ENCODE results near the gene CEP295NL.

The CEP295NL gene

DNA sequence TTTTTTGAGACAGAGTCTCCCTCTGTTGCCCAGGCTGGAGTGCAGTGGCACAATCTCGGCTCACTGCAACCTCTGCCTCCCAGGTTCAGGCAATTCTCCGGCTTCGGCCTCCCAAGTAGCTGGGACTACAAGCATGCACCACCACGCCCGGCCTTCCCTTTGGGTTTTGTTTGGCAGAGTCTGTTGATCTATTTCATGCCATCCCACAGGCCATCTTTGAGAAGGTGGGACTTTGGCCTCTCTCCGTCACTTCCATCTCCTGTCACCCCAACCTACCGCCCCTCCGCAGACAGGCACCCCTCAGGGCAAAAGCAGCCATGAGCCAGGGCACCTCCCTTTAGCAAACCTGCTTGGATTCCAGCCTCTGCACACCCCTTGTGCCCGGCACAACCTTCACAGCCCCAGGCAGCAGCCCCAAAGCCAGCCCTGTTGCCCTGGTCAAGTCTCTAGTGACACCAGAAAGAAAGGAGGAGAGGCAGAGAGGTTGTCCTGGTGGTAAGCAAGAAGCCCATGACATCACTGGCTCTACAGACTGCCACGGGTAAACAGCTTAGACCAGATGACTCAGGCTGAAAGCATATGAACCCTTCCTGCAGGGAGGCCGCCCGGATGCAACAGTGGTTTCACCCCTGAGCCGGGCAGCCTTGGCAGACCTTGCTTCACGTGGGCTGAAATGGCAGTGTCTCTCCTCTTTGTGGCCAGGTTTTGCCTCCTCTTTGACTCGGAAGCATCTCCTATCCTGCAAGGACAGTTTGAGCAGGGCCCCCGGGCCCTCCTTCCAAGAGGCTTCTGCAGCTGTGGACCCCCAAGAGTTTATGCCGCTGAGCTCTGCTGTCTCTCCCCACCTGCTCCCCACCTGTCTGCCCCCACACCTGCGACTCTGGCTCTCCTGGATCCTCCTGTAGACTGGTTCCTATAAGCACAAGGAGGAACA lies 30.3 kb upstream of the CEP295NL start:
- H3K27ac ChIP-seq: peak overlapping the region in 19 of 21 experiments; percentile 43 to 88 (median 73)
- no peak overlapping the region for H3K4me3 ChIP-seq

DNA sequence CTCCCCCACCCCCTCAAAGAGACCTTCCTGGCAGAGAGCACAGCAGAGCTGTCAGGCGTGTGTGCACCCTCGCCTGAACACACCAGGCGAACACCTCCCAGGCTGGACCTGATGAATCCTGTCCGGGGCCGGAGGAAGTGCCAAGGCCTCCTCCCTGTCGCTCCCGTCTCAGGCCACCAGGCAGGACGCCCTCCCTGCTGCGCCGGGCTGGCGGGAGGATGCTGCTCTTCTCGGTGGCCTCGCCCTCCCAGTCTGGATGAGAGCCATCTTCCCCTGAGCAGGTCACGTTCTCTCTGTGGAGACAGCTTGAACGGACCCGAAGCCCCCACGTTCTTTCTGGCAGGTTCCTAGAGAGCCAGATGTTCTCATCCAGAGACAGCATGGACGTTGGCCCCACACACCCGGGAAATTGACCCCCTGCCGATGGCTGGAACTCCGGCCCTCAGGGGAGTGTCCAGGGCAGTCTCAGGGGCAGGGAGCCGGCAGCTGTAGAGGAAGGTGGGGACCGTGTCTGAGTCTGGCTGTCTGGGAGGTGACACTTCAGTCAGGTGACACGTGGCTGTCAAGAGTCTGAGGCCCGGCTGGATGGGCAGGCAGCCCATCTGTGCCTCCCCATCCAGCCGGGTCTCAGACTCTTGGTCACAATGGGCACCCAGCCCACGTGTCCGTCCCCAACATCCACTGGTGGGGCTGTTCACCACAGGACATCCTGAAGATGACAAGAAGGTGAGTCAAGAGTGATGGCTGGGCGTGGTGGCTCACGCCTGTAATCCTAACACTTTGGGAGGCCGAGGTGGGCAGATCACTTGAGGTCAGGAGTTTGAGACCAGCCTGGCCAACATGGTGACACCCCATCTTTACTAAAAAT lies 27.1 kb upstream of the CEP295NL start:
- Histone ChIP-seq H3K4me3 (no peak overlapping the region), H3K27ac (peak overlapping the region in 1 of 21 experiments; percentile 49)

GRCh38 chr17:78925662-78926555 lies 22.9 kb upstream of the CEP295NL start:
- peak overlapping the region; percentile 42 to 65 (median 62) for H3K4me3 ChIP-seq
- peak overlapping the region; percentile 57 to 97 (median 89) for H3K27ac ChIP-seq

- H3K4me3 ChIP-seq: peak within 1 kb of the TSS; percentile 42 to 65 (median 62)
Observed at GRCh38 chr17:78925234-78925633, 22.2 kb upstream of the CEP295NL start, which contains the start of gene TIMP2. TIMP2 (minus strand) TSS chr17:78925387; CDS start chr17:78925088, 299 bp downstream.

DNA sequence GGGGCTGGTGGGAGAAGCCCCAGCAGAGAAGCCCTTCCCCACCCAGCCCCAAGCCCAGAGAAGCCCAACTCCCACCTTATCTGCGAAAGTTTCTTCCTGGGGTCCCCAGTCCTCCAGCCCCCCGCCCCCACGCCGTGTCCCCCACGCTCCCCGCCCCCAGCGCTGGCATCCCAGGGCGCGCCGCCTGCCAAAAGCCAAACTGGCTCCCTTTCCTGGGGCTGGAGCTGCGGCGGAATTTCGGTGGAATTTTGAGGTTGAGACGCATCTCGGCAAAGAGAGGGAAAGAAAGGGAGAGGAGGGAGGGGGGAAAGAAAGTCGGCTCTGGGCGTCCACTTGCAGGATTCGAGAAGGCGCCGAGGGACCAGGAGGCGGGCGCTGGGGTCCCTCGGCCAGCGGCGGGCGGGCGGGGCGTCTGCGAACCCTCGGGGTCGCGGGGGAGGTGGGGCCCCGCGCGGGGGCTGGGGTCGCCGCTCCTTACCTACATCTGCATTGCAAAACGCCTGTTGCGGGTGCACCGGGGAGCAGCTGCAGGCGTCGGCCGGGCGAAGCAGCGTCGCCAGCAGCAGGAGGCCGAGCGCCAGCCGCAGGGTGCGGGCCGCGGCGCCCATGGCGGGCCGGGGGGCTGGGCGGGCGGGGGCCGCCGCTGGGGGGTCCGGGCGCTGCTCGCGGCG lies 21.6 kb upstream of the CEP295NL start:
- H3K27ac ChIP-seq: peak overlapping the region in 20 of 21 experiments; percentile 64 to 97 (median 88)
- H3K4me3 ChIP-seq: peak overlapping the region; percentile 42 to 65 (median 62)

More at GRCh38 chr17:78925234-78925633, 22.2 kb upstream of the CEP295NL start, which contains the start of gene TIMP2:
- H3K27ac ChIP-seq: peak within 1 kb of the TSS; percentile 59 to 97 (median 89)

DNA sequence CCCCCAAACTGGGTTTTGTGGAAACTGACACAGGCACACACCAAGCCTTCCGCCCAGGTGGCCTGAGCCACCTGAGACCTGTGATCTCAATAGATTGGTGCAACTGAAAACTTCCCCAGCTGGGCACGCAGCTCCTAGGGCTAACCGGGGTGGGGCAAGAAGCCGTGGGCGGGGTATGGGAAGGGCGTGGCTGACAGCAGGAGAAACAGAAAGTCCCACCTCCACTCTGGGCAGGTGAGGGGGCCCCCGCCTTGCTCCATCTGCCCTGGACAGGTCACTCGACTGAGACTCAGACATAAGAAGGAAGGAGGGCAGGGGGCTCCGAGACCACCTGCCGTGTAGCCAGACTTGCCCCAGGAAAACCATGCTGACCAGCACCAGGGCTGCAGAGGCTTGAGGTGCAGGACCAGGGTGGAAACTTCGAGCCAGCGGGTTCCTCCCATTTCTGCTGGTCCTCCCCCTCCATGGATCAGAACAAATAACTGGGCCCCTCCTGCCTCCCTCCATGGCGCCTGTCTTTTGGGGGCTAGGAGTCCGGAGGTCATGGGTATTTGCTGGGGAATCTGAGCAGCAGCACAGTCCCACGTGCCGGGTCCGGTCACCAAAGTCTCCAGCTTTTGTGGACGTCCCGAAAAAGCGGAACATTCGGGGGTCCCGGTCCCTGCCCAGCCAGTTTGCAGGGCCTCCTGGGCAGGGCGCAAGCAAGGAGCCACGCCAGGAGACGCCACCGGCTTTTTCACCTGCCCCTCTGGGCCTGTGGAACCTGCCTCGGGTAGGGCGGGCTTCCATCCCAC lies 20.9 kb upstream of the CEP295NL start:
- Histone ChIP-seq H3K27ac (peak overlapping the region; percentile 14 to 97 (median 88)), H3K4me3 (peak overlapping the region; percentile 42 to 65 (median 62))

DNA sequence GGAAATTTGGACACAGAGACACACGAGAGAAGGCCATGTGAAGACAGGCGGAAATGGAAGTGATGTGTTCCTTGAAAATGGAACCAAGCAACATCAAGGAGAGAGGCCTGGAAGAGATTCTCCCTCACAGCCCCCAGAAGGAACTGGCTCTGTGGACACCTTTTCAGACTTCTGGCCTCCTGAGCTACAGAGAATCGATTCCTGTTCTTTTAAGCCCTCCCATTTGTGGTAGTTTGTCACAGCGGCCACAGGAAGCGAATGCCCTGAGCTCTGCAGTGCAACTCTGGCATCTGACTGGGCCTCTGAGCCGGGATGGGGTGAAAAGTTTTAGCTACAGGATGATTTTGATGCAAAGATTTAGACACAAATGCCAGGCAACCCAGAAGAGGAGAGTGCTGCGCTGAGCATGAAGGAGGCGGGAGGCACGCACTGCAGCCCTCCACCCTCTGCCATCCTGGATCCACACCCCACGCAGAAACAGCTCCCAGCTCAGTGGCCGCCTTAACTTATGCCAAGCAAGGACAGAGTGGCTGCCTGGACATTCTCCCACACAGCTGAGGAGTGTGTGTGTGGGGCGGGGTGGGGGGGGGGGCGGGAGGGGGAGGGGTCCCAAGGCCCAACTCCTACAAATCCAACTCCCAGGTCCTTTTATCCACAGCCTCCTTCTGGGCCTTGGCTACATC lies 20.0 kb upstream of the CEP295NL start:
- Histone ChIP-seq H3K27ac (peak overlapping the region in 19 of 21 experiments; percentile 26 to 97 (median 88)), H3K4me3 (peak overlapping the region; percentile 42 to 65 (median 62))

DNA sequence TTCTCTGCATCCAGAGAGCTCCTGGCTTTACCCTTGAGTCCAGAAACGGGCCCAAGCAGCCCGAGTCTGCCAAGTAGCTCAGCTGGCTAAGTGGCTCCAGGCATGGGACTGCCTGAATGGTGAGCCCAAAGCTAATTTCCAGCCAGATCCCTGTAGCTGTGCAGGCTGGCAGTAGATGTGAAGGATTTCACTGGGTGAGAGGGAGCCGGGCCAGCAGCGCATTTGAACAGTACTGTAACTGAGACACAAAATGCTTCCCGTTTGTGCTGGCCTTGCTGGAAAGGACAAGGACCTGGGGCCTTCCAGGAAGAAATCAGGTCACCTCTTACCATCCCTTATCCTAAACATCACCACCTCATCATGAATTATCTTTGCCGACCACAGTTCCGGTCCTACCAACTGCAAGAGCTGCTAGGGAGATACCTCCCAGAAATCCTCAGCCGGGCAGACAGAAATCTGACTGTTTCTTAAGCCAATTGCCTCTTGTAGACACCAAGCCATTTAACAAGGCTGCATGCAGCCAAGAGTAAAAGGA lies 18.5 kb upstream of the CEP295NL start:
- no peak overlapping the region for H3K4me3 ChIP-seq
- H3K27ac ChIP-seq: peak overlapping the region in 16 of 21 experiments; percentile 9 to 91 (median 36)

GRCh38 chr17:78920528-78920927 lies 17.5 kb upstream of the CEP295NL start:
- H3K4me3 ChIP-seq: no peak overlapping the region

DNA sequence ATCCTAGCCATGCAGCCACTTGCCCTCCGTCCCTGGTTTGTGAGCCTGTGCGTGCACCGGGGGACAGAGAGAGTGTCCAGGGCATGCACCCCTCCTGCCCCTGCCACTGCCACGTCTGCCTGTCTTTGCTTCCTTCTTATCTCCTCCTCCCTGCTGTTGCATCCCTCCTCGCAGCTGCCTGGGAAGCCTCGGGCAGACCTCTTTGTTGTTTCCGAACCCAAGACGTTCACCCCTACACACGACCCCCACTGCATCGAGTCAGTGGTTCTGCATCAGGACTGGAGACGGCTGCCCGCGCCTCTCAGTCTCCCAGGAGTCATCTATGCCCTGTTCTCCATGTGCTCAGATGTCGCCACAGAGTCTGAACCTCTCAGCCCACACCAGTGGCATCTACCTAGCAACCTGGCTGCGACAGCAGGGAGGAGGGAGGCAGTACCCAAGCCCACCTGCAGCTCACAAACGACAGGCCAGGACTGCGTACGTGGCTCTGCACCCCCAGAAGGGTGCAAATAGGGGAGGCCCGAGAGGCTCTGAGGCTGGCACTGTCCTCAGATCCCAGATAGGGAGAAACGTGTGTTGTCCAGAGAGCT lies 17.0 kb upstream of the CEP295NL start:
- Histone ChIP-seq H3K27ac (peak overlapping the region in 3 of 21 experiments; percentile 19 to 44 (median 21)), H3K4me3 (no peak overlapping the region)

More at GRCh38 chr17:78920528-78920927, 17.5 kb upstream of the CEP295NL start:
- peak overlapping the region in 8 of 21 experiments; percentile 16 to 65 (median 23) for H3K27ac ChIP-seq

DNA sequence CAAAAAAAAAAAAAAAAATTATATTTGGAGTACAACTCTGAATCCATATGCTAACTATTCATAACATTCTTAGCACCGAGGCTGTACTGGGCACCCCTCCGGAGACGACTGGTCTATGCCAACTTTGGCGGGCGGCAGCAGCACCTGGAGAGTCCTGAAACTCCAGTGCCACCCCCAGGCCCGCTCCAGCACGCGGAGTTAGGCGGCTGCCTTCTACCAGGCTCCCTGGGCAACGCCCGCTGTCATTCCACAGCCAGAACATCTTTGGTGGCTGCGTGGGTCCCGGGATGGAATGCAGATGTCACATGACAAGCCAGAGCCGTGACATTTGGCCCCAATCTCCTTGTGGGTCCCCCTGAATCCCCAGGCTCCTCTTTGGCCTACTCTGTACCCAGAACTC lies 16.0 kb upstream of the CEP295NL start:
- Histone ChIP-seq H3K27ac (peak overlapping the region in 6 of 21 experiments; percentile 7 to 49 (median 18)), H3K4me3 (no peak overlapping the region)

DNA sequence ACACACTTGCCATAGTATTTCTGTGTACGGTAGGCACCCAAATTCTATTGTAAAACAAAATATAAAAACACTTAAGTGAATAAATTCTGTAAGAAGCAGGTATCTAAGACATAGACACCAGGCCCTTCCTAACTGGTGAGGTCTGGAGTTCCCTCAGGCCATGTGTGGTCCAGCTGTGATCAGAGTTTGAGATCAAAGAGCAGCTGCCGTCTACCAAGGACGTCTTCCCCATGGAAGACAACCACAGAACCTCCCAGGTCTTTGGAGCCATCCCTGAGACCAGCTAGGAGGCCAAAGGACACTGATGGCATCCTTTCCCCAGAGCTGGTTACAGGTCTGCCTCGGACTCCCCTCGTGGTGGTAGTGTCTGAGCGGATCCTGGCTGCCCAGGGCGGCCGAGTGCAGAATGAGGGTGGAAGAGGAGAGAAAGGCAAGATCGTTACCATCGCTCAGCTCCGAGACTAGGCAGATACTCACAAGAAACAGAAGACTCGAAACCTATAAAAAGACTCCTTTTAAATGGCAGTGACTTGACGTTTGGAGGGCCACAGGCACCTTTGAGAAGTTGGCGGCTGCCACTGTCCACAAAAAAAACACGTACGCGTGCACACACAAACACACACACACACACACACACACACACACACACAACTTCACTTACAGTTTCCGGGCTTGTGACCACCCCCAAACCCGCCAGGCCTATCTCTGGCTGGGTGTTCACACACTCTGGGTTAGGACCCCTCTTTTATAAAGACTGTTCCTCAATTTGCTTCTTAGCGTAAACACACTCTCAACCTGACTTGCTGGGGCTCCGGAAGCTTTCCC lies 14.7 kb upstream of the CEP295NL start:
- peak overlapping the region in 6 of 21 experiments; percentile 3 to 50 (median 16) for H3K27ac ChIP-seq
- H3K4me3 ChIP-seq: no peak overlapping the region

DNA sequence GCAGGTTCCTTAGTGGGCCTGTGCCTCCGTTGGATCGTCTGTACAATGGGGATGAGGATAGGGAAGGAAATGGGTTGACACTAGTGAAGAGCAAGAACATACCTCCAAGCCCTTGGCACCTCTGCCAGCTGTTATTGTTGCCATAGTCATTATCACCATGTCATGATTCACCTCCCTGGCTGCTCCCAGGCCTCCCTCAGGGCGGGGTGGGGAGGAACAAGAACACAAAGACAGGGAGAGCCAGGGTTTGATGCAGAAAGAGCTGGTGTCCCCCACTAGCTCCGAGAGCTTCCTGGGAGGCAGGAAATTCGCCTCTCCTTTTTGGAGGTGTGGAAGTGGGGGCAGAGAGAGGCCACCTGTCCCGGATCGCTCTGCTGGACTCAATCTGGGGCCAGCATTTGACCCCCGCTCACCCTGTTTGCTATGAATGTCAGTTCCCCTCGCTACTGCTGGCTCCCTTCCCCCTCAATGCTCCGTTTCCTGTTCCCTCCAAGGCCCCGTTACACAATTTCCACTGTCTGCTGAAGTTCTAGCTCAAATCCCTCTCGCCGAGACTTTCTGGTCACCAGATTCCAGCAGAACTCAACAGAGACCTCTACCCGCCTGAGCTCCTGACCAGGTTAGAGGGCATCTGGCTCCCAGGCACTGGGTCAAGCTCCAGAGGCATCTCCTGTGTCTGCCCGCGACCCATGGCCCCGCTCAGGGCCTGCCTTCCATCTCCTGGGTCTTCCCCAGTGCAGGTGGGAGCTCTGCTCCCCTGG lies 13.1 kb upstream of the CEP295NL start:
- H3K27ac ChIP-seq: peak overlapping the region in 20 of 21 experiments; percentile 36 to 85 (median 71)
- H3K4me3 ChIP-seq: no peak overlapping the region

- no peak overlapping the region for H3K4me3 ChIP-seq
- peak overlapping the region in 1 of 21 experiments; percentile 21 for H3K27ac ChIP-seq
Observed at GRCh38 chr17:78913115-78913514, 10.1 kb upstream of the CEP295NL start.

GRCh38 chr17:78912082-78912481 lies 9.1 kb upstream of the CEP295NL start:
- H3K4me3 ChIP-seq: no peak overlapping the region
- H3K27ac ChIP-seq: peak overlapping the region in 4 of 21 experiments; percentile 8 to 34 (median 26)
